Keratinocyte (primary cell): Measurements from ENCODE around the gene CPNE7. TPM values are rescaled to one million over a fixed set of nuclear protein-coding genes. Genes with fewer than 3 reads are reported as not detected.

Experiments
- DNase-seq: peaks from one replicate; pipeline ENCODE4 v3.0.0-alpha.2; 2011; ENCODE audit warnings: low read depth, missing footprints, low spot score
- FAIRE-seq: peaks from 2 replicates; lab custom pipeline; 2011; peaks lifted over from hg19 to GRCh38; lab: Jason Lieb, UNC
- H2AFZ ChIP-seq: 2 replicates; pipeline ENCODE4 v1.6.0; 2012; ENCODE audit warnings: low read length, control low read depth, inconsistent platforms; ENCODE audit not compliant: control insufficient read depth
- H3K27ac ChIP-seq: 2 replicates; pipeline ENCODE4 v1.5.1; 2011; ENCODE audit warnings: low read length; ENCODE audit not compliant: control insufficient read depth, insufficient read depth
- H3K27me3 ChIP-seq: 3 replicates; pipeline ENCODE4 v1.6.0; 2011; ENCODE audit warnings: low read length; ENCODE audit not compliant: control insufficient read depth, insufficient read depth; ENCODE audit errors: extremely low read depth
- H3K36me3 ChIP-seq, 2 experiments: 2 replicates in 1 of 2; 3 replicates in 1 of 2; pipeline ENCODE4 v1.5.1; 2011; ENCODE audit warnings: low read length in 2 of 2, mild to moderate bottlenecking in 1 of 2; ENCODE audit not compliant: control insufficient read depth in 2 of 2, insufficient read depth in 2 of 2; ENCODE audit errors: extremely low read depth in 1 of 2
- H3K4me1 ChIP-seq: 3 replicates; pipeline ENCODE4 v1.5.1; 2011; ENCODE audit warnings: low read length; ENCODE audit not compliant: control insufficient read depth, insufficient read depth; ENCODE audit errors: extremely low read depth
- H3K4me2 ChIP-seq: 3 replicates; pipeline ENCODE4 v1.6.0; 2011; ENCODE audit warnings: low read depth, low read length; ENCODE audit not compliant: control insufficient read depth, insufficient read depth; ENCODE audit errors: extremely low read depth
- H3K4me3 ChIP-seq, 3 experiments: fragments of 200-600 bp in 1 of 3; sonication (generic) in 1 of 3; 2 replicates in 2 of 3; 3 replicates in 1 of 3; pipeline ENCODE4 v1.5.1; 2011 to 2016; ENCODE audit warnings: low read length in 3 of 3, mild to moderate bottlenecking in 3 of 3, control low read depth in 2 of 3, inconsistent platforms in 1 of 3, low read depth in 1 of 3, mixed read lengths in 1 of 3, mixed run types in 1 of 3, moderate library complexity in 1 of 3; ENCODE audit not compliant: control insufficient read depth in 2 of 3, insufficient read depth in 2 of 3; ENCODE audit errors: extremely low read depth in 1 of 3
- H3K79me2 ChIP-seq: 2 replicates; pipeline ENCODE4 v1.6.0; 2012; ENCODE audit warnings: low read length; ENCODE audit not compliant: control insufficient read depth, insufficient read depth
- H3K9ac ChIP-seq: 3 replicates; pipeline ENCODE4 v1.6.0; 2011; ENCODE audit warnings: low read length; ENCODE audit not compliant: control insufficient read depth, insufficient read depth; ENCODE audit errors: extremely low read depth
- H3K9me1 ChIP-seq: 3 replicates; pipeline ENCODE4 v1.6.0; 2011; ENCODE audit warnings: low read length; ENCODE audit not compliant: control insufficient read depth, insufficient read depth; ENCODE audit errors: extremely low read depth
- H3K9me3 ChIP-seq: 2 replicates; pipeline ENCODE4 v1.5.1; 2012; ENCODE audit warnings: low read depth, low read length; ENCODE audit not compliant: control insufficient read depth
- H4K20me1 ChIP-seq: 3 replicates; pipeline ENCODE4 v1.6.0; 2011; ENCODE audit warnings: low read length; ENCODE audit not compliant: control insufficient read depth, insufficient read depth; ENCODE audit errors: extremely low read depth
- CTCF ChIP-seq, 3 experiments: IDR thresholded peaks in 1 of 3; conservative IDR thresholded peaks in 1 of 3; optimal IDR thresholded peaks in 1 of 3; 2 replicates in 2 of 3; 3 replicates in 1 of 3; pipeline versions ENCODE3 to v1.5.1; 2011; ENCODE audit warnings: low read length in 3 of 3, mild to moderate bottlenecking in 3 of 3, moderate library complexity in 2 of 3, control low read depth in 1 of 3, inconsistent platforms in 1 of 3; ENCODE audit not compliant: insufficient read depth in 2 of 3; ENCODE audit errors: extremely low read depth in 1 of 3
- EZH2 ChIP-seq: IDR thresholded peaks from one replicate; pipeline ENCODE4 v1.6.1; 2012; ENCODE audit warnings: inconsistent platforms, mild to moderate bottlenecking, low read length, moderate library complexity
- dilution Hi-C: fragments of 300-500 bp; cut with MboI; formaldehyde crosslinking; loops from one replicate; pipeline ENCODE4 v1.7.0; 2020; ENCODE audit warnings: low sequenced_read_pairs; ENCODE audit not compliant: extremely low pct_ligation_motif_present
- polyA plus RNA-seq, 5 experiments: library from polyadenylated mRNA; depleted of rRNA in 3 of 5; stranded (reverse) in 3 of 5; stranded (forward) in 1 of 5; unstranded in 1 of 5; fragments of >200 nt; gene quantifications; 1 replicate in 1 of 5; 2 replicates in 3 of 5; 3 replicates in 1 of 5; pipeline versions ENCODE4 v1.2.1 to v1.2.3, GENCODE V29; 2011 to 2012; ENCODE audit warnings: missing spikeins in 2 of 5, low read depth in 1 of 5, low replicate concordance in 1 of 5

Gene CPNE7
- polyA plus RNA-seq, 1 donor (not counting 4 experiments of a cell fraction or from before 2014, with no cell fraction given), result 9.1 TPM

DNA sequence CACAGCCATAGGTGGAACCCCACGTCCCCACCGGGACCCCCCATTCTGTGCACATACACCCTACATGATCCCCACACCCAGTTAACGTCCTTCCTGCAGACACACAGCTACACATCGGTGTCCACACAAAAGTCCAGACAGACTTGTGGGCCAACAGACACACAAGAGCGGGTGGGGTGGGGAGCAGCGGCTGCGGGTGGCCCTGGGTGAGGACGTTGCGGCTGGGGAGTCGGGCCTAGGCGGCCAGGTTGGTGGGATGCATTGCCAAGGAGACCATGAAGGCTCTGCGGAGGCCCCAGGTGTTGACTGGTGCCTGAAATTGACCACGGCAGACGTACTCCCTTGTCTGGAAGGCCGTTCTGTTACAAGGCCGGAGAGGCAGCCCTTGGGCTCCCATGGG lies 29.2 kb downstream of the CPNE7 start:
- no peak overlapping the region for H3K4me3 ChIP-seq
- dilution Hi-C loops, result no loop called here
- no peak for DNase-seq
- no peaks in the 10 kb centered on the region for H3K79me2 ChIP-seq
- H3K27me3 ChIP-seq, result peaks cover 9% of the 10 kb centered on the region
- no peaks in the 10 kb centered on the region for H3K9me1 ChIP-seq
- no peak for FAIRE-seq
- no peak overlapping the region for H2AFZ ChIP-seq
- H3K9ac ChIP-seq, result no peak overlapping the region
- peaks cover 41% of the 10 kb centered on the region for H3K4me1 ChIP-seq
- TF ChIP-seq CTCF (optimal IDR thresholded peaks at IDR 0.05 in 1 of 3, IDR thresholded peaks at IDR 0.05 in 1 of 3, conservative IDR thresholded peaks at IDR 0.05 in 1 of 3; ENCODE audit: extremely low read depth in 1 of 3, insufficient read depth in 2 of 3, low read length in 3 of 3), result no peak
- TF ChIP-seq EZH2, result no peak
- no peaks in the 10 kb centered on the region for H3K9me3 ChIP-seq
- no peaks in the 10 kb centered on the region for H3K36me3 ChIP-seq
- no peak overlapping the region for H3K27ac ChIP-seq
- H3K4me2 ChIP-seq, result no peak overlapping the region
- no peaks in the 10 kb centered on the region for H4K20me1 ChIP-seq

DNA sequence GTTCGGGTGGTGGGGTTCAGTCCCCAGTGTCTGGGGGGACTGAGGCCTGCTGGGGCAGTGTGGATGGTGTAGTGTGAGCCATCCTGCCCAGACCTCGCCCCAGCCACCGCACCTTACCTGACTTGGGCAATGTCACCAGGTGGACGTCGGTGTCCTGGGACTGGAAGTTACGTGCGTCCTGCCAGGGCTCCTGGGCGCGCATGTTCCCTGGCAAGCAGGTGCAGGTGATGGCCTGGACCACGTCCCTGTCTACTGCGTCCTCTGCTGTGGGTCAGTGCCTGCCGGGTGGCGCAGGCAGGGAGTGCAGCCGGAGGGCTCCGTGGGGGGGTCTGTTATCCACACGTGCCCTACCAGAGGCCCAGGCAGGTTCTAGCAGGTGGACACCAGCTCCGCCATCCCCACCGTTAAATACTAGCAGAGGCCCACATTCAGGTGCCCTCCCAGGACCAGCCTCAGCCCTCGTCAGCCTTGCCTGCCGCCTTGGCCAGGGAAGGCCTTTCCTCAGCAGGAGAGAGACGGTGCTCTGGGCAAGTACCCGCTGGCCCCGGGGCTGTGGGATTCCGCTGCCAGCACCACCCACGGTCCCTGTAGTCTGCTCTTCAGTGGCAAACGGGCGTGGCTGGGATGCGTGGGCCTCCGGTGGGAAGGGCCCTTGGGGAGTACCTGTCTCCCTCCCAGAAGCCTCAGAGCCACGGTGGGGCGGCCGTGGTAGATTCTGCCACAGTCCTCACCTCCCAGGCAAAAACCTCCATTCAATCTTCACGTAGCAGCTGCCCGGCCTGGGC lies 29.8 kb downstream of the CPNE7 start:
- no peak overlapping the region for H3K27ac ChIP-seq
- FAIRE-seq (no peak), DNase-seq (no peak)
- H3K27me3 ChIP-seq, result peaks cover 9% of the 10 kb centered on the region
- H3K36me3 ChIP-seq, result no peaks in the 10 kb centered on the region
- peak overlapping the region; percentile 53 for H2AFZ ChIP-seq
- no peaks in the 10 kb centered on the region for H3K9me1 ChIP-seq
- H3K9me3 ChIP-seq, result no peaks in the 10 kb centered on the region
- H3K4me3 ChIP-seq, result no peak overlapping the region
- no peaks in the 10 kb centered on the region for H4K20me1 ChIP-seq
- no peak overlapping the region for H3K9ac ChIP-seq
- dilution Hi-C loops, result no loop called here
- no peak overlapping the region for H3K4me2 ChIP-seq
- H3K4me1 ChIP-seq, result peaks cover 35% of the 10 kb centered on the region
- no peaks in the 10 kb centered on the region for H3K79me2 ChIP-seq
- no peak for TF ChIP-seq EZH2
